Kidney glomerular epithelial cell (primary cell): ENCODE results near the gene KLHDC8B.
A peak's percentile ranks its signal among the peaks of the same experiment; 100 is the strongest.
"Not testable (repeated sequence)": the region's sequence is repeated elsewhere in the genome, so short reads cannot be mapped to it uniquely, and the experiment has no call there.

Experiments
- DNase-seq: peaks from one replicate; lab custom pipeline; 2025; lab: John Stamatoyannopoulos, UW

KLHDC8B gene

GRCh38 chr3:49183873-49184272 lies 12.5 kb downstream of the KLHDC8B start:
- no peak for DNase-seq

DNA sequence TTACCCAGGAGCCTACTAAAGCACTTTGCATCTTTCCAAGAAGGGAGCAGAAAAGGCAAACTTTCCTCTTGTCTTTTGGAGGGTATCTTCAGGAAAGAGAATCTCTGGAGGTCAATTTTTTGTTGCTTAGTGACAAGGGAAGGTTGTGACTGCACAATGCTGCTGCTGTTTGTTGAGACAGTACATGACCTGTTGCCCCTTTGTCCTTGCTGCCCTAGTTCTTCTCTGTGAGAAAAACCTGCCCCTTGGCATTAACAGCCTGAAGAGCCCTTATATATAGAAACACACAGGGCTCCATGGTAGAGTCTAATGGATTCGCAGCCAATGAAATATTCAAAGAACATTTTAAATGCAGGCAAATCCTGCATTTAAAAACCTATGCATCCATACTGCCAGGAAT lies 20.3 kb downstream of the KLHDC8B start:
- DNase-seq, result no peak

- no peak for DNase-seq
Observed at GRCh38 chr3:49198161-49198560, 26.8 kb downstream of the KLHDC8B start.

- no peak for DNase-seq
Observed at GRCh38 chr3:49198611-49199230, 27.3 kb downstream of the KLHDC8B start.

DNA sequence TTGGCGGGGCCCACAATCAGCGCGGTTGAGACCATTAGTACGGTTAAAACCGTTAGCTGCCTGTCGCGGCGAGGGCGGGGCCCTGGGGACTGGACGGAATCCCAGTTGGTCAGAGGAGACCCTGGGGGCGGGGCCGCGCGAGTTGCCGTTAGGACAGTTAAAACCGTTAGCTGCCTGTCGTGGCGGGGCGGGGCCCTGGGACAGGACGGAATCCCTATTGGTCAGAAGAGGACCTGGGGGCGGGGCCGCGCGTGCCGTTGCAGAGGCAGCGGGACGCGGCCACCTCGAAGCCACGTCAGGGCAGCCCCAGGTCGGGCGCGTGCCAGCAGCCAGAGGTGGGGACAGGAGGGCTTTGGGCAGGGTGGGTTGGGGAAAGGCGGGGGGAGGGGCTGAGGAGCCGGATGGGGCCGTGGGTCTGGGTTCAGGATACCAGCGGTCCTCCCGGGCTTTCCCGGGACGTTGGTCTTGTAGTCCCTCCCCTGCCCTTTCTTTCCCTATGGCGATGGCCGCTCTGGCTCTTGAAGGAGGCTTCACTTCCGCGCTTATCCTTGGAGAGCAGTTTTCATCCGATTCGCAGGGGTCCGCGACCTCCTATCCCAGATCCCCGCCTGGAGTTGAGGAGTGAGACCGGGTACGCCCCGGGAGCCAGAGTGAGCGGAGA lies 28.0 kb downstream of the KLHDC8B start:
- no peak for DNase-seq

DNA sequence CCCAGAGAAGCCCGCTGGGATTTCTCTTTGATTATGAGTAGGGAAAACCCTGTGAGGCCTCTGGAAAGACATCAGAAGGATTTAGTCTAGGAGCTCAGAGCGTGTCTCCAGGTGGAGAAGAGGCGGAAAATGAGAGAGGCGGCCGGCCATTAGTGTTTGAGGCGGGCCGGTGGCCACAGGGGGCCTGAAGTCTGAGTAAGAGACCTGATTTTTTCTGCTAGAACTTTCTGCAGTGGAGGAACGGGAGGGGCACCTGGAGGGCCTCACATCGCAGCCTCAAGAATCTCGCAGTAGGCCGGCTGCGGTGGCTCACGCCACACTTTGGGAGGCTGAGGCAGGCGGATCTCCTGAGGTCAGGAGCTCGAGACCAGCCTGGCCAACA lies 28.5 kb downstream of the KLHDC8B start:
- no peak for DNase-seq

DNA sequence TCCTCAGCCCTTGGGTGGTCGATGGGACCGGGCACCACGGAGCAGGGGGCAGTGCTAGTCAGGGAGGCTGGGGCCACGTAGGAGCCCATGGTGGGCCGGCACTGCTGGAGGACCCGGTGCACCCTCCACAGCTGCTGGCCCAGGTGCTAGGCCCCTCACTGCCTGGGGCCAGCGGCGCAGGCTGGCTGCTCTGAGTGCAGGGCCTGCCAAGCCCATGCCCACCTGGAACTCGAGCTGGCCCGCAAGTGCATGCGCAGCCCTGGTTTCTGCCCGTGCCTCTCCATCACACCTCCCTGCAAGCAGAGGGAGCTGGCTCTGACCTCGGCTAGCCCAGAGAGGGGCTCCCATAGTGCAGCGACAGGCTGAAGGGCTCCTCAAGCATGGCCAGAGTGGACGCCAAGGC lies 42.1 kb downstream of the KLHDC8B start:
- no peak for DNase-seq

DNA sequence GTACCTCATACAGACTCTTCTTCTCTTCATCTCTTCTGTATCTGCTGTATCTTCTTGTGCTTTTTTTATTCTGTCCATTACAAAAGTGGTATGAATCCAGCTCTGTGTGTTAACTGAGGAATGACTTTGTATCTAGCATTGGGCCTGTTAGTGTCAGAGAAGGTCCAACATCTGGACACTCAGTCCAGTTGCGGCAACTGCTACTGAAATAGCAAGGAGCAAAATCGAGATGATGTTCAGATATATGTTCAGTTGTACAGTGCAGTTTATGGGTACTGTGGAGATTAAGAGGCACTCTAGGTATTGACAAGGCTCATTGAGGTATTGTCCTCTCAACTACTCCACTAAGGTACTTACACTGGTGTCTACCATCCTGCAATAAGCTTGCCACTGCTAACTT lies 42.6 kb downstream of the KLHDC8B start:
- no peak for DNase-seq

DNA sequence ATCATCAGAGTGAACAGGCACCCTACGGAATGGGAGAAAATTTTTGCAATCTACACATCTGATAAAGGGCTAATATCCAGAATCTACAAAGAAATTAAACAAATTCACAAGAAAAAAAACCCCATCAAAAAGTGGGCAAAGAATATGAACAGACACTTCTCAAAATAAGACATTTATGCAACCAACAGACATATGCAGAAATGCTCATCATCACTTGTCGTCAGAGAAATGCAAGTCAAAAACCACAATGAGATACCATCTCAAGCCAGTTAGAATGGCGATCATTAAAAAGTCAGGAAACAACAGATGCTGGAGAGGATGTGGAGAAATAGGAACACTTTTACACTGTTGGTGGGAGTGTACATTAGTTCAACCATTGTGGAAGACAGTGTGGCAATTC lies 45.3 kb downstream of the KLHDC8B start:
- DNase-seq, result not testable (repeated sequence)

DNA sequence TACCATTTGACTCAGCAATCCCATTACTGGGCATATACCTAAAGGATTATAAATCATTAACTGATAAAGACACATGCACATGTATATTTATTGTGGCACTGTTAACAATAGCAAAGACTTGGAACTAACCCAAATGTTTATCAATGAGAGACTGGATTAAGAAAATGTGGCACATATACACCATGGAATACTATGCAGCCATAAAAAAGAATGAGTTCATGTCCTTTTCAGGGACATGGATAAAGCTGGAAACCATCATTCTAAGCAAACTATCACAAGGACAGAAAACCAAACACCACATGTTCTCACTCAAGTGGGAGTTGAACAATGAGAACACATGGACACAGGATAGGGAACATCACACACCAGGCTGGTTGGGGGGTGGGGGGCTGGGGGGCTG lies 45.7 kb downstream of the KLHDC8B start:
- DNase-seq, result not testable (repeated sequence)

- DNase-seq, result no peak
Observed at GRCh38 chr3:49217688-49218470, 46.5 kb downstream of the KLHDC8B start.

GRCh38 chr3:49218471-49218989 lies 47.1 kb downstream of the KLHDC8B start:
- peak; percentile 87 for DNase-seq

- DNase-seq, result no peak
Observed at GRCh38 chr3:49219132-49219531, 47.7 kb downstream of the KLHDC8B start.

- DNase-seq, result not testable (repeated sequence)
Observed at GRCh38 chr3:49220985-49221563, 49.7 kb downstream of the KLHDC8B start.

GRCh38 chr3:49222002-49222401 lies 50.6 kb downstream of the KLHDC8B start:
- no peak for DNase-seq
